HG03196 (cell line): Measurements from ENCODE around the gene MAZ.

Source experiments
- ATAC-seq: cut with Tn5 transposase; IDR thresholded peaks from one replicate; pipeline ENCODE4 v1.9.1; 2021; ENCODE audit not compliant: unreplicated experiment

Gene MAZ

GRCh38 chr16:29852654-29853053 is 46.3 kb downstream of the MAZ start:
- ATAC-seq = no peak

- ATAC-seq = no peak
Observed at GRCh38 chr16:29854520-29855100, 48.3 kb downstream of the MAZ start.

- ATAC-seq = no peak
Observed at GRCh38 chr16:29857133-29857760, 50.9 kb downstream of the MAZ start.

GRCh38 chr16:29858149-29858849 is 52.0 kb downstream of the MAZ start:
- ATAC-seq = no peak

GRCh38 chr16:29858974-29859373 is 52.6 kb downstream of the MAZ start:
- no peak for ATAC-seq

- no peak for ATAC-seq
Observed at GRCh38 chr16:29860218-29860617, 53.9 kb downstream of the MAZ start.
